C1 segment of cervical spinal cord (tissue), 14 donors: Measurements from ENCODE around the gene HMCES.
"Not testable (repeated sequence)": the region's sequence is repeated elsewhere in the genome, so short reads cannot be mapped to it uniquely, and the experiment has no call there.

ENCODE experiments used
- DNase-seq, 14 donors: peaks; one replicate each; lab custom pipeline; 2025; lab: John Stamatoyannopoulos, UW

Gene HMCES

GRCh38 chr3:129257609-129258008 lies 21.1 kb upstream of the HMCES start:
- DNase-seq = no peak

- no peak for DNase-seq
These were observed 18.8 kb upstream of the HMCES start for GRCh38 chr3:129259612-129260477.

GRCh38 chr3:129260606-129261005 lies 18.1 kb upstream of the HMCES start:
- DNase-seq = no peak

- DNase-seq = no peak
These were observed 16.8 kb upstream of the HMCES start for GRCh38 chr3:129261894-129262293.

- DNase-seq = no peak
These were observed 15.3 kb upstream of the HMCES start for GRCh38 chr3:129263161-129263910.

GRCh38 chr3:129264994-129265393 lies 13.7 kb upstream of the HMCES start:
- not testable (repeated sequence) for DNase-seq

GRCh38 chr3:129266651-129267050 lies 12.0 kb upstream of the HMCES start:
- no peak for DNase-seq

- DNase-seq = no peak
These were observed 10.3 kb upstream of the HMCES start for GRCh38 chr3:129268396-129268795.

GRCh38 chr3:129271674-129272073 lies 7.0 kb upstream of the HMCES start:
- DNase-seq = no peak

GRCh38 chr3:129276385-129276784 lies 2.3 kb upstream of the HMCES start:
- DNase-seq = no peak

- no peak for DNase-seq
These were observed 820 bp upstream of the HMCES start for GRCh38 chr3:129277829-129278271.

- peak in 8 of 14 donors; percentile 6 to 51 (median 42) for DNase-seq
These were observed 566 bp downstream of the HMCES start for GRCh38 chr3:129278966-129279906.

GRCh38 chr3:129280183-129280582 lies 1.5 kb downstream of the HMCES start:
- DNase-seq = no peak

- no peak for DNase-seq
These were observed 3.1 kb downstream of the HMCES start for GRCh38 chr3:129281726-129282125.

GRCh38 chr3:129282727-129283327 lies 4.2 kb downstream of the HMCES start:
- no peak for DNase-seq

- no peak for DNase-seq
These were observed 7.4 kb downstream of the HMCES start for GRCh38 chr3:129286081-129286480.

- DNase-seq = no peak
These were observed 9.8 kb downstream of the HMCES start for GRCh38 chr3:129288446-129288845.

- DNase-seq = no peak
These were observed 10.7 kb downstream of the HMCES start for GRCh38 chr3:129289201-129289921.

- no peak for DNase-seq
These were observed 12.7 kb downstream of the HMCES start for GRCh38 chr3:129291236-129291886.

- DNase-seq = no peak
These were observed 16.6 kb downstream of the HMCES start for GRCh38 chr3:129295286-129295685.
